Endometrium (tissue), 2 donors: ENCODE data around the gene GLDC.
"Not testable (repeated sequence)": the region's sequence is repeated elsewhere in the genome, so short reads cannot be mapped to it uniquely, and the experiment has no call there.

Experiments
- FAIRE-seq: peaks from 2 replicates; lab custom pipeline; 2012; peaks lifted over from hg19 to GRCh38; lab: Jason Lieb, UNC
- donor health status: control.
- donor health status: control.

GLDC gene

GRCh38 chr9:6645355-6646292 lies at the start of gene GLDC:
TSS of gene GLDC (minus strand) at chr9:6645729. CDS start at chr9:6645499, 230 bp downstream.
- FAIRE-seq, result no peak

- no peak for FAIRE-seq
These were observed 47.4 kb upstream of the GLDC start for GRCh38 chr9:6692881-6693361.

GRCh38 chr9:6692433-6692832 lies 46.9 kb upstream of the GLDC start:
- no peak for FAIRE-seq

- not testable (repeated sequence) for FAIRE-seq
These were observed 45.1 kb upstream of the GLDC start for GRCh38 chr9:6690675-6691070.

DNA sequence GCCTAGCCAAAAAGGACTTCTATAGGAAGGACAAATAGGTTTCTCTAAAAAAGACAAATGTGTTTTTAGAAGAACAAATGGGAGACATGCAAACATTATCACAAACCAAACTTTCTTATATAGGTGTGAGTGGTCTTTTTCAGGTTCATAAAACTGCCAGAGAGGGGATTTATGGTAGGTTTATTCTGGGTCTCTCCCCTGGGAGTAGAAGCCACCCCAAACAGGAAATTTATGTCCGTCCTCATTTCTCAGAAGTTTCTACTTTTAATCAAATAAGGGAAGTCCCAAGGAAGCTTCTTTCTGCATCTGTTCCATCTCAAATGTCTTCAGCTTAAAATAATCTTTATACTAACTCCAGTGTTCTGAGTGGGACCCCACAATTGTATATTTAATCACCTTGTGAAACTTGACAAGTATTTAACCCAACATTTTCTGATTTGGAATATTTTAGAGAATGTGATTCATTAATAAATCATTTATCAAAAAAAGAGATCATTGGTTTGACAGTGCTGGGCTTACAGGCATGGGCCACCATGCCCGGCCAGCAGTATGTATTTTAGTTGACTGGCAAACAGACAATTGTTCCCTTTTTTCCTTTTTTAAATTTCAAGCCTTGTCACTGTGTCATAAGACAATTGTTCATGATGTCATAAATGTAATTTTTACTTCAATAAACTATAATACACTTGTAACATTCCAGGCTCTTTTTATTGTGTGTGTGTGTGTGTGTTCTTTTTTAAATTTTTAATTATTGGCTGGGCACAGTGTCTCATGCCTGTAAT lies 44.6 kb upstream of the GLDC start:
- FAIRE-seq, result no peak

GRCh38 chr9:6687180-6687579 lies 41.7 kb upstream of the GLDC start:
- no peak for FAIRE-seq

DNA sequence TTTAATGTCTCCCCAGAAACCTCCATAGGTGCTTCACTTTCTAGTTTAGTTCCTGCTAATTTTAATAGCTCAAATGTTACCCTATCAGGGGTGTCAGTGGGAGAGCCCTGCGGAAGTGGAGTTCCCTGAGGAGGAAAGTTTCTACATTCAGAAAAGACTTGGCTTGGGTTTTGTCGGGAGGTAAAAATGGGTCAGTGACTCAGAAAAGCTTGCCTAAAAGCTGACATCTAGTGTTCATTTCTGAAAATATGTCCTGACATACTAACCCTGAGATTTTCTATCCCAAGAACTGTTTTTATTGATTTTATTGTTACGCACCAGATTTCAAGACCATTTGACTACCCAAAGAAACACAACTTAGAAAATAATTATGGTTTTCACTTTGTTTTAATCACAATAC lies 40.9 kb upstream of the GLDC start:
- no peak for FAIRE-seq

GRCh38 chr9:6681957-6682501 lies 36.5 kb upstream of the GLDC start:
- FAIRE-seq, result no peak

- FAIRE-seq, result no peak
These were observed 35.8 kb upstream of the GLDC start for GRCh38 chr9:6681147-6681956.

- FAIRE-seq, result no peak
These were observed 35.2 kb upstream of the GLDC start for GRCh38 chr9:6680797-6681146.

DNA sequence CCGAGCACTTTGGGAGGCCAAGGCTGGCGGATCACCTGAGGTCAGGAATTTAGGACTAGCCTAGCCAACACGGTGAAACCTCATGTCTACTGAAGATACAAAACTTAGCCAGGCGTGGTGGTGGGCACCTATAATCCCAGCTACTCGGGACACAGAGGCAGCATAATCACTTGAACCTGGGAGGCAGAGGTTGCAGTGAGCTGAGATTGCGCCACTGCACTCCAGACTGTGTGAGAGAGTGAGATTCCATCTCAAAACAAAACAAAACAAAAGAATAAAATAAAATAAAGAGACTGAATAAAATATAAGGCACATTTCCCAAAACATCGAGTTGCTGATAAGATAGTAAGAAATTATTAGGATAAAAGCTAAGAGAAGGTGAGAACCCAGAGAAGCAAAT lies 32.3 kb upstream of the GLDC start:
- FAIRE-seq, result no peak

DNA sequence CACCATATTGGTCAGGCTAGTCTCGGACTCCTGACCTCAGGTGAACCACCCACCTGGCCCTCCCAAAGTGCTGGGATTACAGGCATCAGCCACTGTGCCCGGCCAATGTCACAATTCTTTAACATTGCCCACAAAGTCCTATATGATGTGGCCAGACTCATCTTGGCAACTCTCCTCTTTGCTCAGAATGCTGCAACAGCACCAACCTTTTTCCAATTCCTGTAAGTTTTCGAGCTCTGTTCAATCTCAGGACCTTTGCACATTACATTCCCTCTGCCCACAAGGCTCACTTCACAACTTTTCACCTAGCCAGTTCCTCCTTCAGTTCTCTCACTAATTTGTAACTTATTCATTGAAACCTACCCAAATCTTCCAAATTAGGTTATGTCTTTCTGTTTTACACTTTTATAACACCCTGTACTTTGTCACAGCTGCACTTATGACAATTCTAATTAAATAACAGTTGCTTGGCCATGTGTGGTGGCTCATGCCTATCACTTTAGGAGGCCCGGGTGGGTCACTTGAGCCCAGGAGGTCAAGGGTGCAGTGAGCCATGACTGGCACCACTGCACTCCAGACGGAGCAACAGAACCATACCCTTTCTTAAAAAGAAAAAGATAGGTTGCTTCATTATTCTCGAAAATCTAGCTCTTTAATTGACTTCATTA lies 30.9 kb upstream of the GLDC start:
- FAIRE-seq, result no peak

GRCh38 chr9:6675268-6675667 lies 29.7 kb upstream of the GLDC start:
- FAIRE-seq, result no peak

GRCh38 chr9:6673326-6674025 lies 27.9 kb upstream of the GLDC start:
- FAIRE-seq, result no peak

DNA sequence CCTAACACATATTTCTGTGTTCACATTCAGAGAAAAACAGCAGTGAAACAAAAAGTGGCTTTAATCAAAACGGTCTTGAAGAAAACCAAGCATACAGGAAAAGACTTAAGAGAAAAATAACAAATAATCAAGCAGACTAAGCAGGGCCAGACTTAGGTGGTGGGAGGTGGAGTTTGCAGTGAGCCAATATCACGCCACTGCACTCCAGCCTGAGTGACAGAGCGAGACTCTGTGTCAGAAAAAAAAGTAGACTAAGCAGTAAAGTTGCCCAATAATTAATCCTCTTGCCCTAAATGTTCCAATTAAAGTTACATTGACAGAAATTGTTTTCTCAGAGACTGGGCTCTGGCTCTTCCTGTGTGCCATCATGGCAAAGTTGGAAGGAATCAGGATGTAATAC lies 26.6 kb upstream of the GLDC start:
- no peak for FAIRE-seq

GRCh38 chr9:6671416-6671815 lies 25.9 kb upstream of the GLDC start:
- FAIRE-seq, result no peak

GRCh38 chr9:6669881-6670280 lies 24.4 kb upstream of the GLDC start:
- no peak for FAIRE-seq

GRCh38 chr9:6667633-6668280 lies 22.2 kb upstream of the GLDC start:
- peak; percentile 67 for FAIRE-seq

GRCh38 chr9:6667080-6667479 lies 21.6 kb upstream of the GLDC start:
- no peak for FAIRE-seq

GRCh38 chr9:6665628-6666027 lies 20.1 kb upstream of the GLDC start:
- no peak for FAIRE-seq
